Colonic mucosa (tissue), 4 donors: ENCODE data around the gene NDUFS6. TPM values are rescaled to one million over a fixed set of nuclear protein-coding genes. Genes with fewer than 3 reads are reported as not detected.

ENCODE experiments used
- DNase-seq: peaks from one replicate; pipeline ENCODE4 v3.0.0-alpha.2; 2020
- H3K27ac ChIP-seq: fragments of 200-600 bp; one replicate; pipeline ENCODE4 v1.8.0; 2021
- H3K27me3 ChIP-seq: fragments of 200-600 bp; one replicate; pipeline ENCODE4 v1.8.0; 2021
- H3K36me3 ChIP-seq: fragments of 200-600 bp; one replicate; pipeline ENCODE4 v1.8.0; 2021
- H3K4me1 ChIP-seq: fragments of 200-600 bp; one replicate; pipeline ENCODE4 v1.8.0; 2021; ENCODE audit warnings: mild to moderate bottlenecking
- H3K4me3 ChIP-seq: fragments of 200-600 bp; one replicate; pipeline ENCODE4 v1.8.0; 2021
- H3K9ac ChIP-seq, 2 donors: one replicate each; pipeline ENCODE4 v1.7.0; 2013; ENCODE audit warnings: control low read depth in 2 of 2, low read depth in 2 of 2, low read length in 2 of 2
- H3K9me3 ChIP-seq: fragments of 200-600 bp; one replicate; pipeline ENCODE4 v1.8.0; 2021
- CTCF ChIP-seq: fragments of 200-600 bp; IDR thresholded peaks from one replicate; pipeline ENCODE4 v1.8.0; 2022; ENCODE audit warnings: antibody characterized with exemption, mild to moderate bottlenecking
- intact Hi-C: fragments of 100-400 bp; cut with DNase I; formaldehyde crosslinking; loops from one replicate; pipeline ENCODE4 v1.14.1; 2022
- total RNA-seq, 2 donors: library from RNA; stranded (reverse); fragmentation: NEBNext Ultra II Directional in 1 of 2; extraction: Animal tissue kit (Norgen Biotek cat#: 25700) in 1 of 2; gene quantifications; one replicate each; pipeline ENCODE4 v1.2.1, GENCODE V29; 2021
- donor health status: healthy.
- donor health status: DM: no; HTN: no; CAD: no.
- donor health status: DM: no; HTN: no; CAD: no.

NDUFS6 gene
- total RNA-seq, 2 donors from 2014 or later: 43.2 to 70.7 TPM

- H3K4me1 ChIP-seq: no peaks in the 10 kb centered on the region
- H3K4me3 ChIP-seq: no peak overlapping the region
- intact Hi-C loops: no loop called here
- H3K27me3 ChIP-seq: no peaks in the 10 kb centered on the region
- no peak for TF ChIP-seq CTCF
- no peaks in the 10 kb centered on the region for H3K9me3 ChIP-seq
- H3K36me3 ChIP-seq: no peaks in the 10 kb centered on the region
- no peak overlapping the region for H3K9ac ChIP-seq
- DNase-seq: no peak
- H3K27ac ChIP-seq: no peak overlapping the region
Measured at GRCh38 chr5:1770443-1770802, 30.8 kb upstream of the NDUFS6 start.

GRCh38 chr5:1771149-1772065 lies 29.8 kb upstream of the NDUFS6 start:
- no peaks in the 10 kb centered on the region for H3K36me3 ChIP-seq
- H3K27ac ChIP-seq: no peak overlapping the region
- no peaks in the 10 kb centered on the region for H3K9me3 ChIP-seq
- intact Hi-C loops: no loop called here
- H3K9ac ChIP-seq: no peak overlapping the region
- no peaks in the 10 kb centered on the region for H3K4me1 ChIP-seq
- H3K4me3 ChIP-seq: no peak overlapping the region
- H3K27me3 ChIP-seq: no peaks in the 10 kb centered on the region
- no peak for TF ChIP-seq CTCF
- no peak for DNase-seq

- intact Hi-C loops: no loop called here
Measured at GRCh38 chr5:1772634-1773033, 28.6 kb upstream of the NDUFS6 start.

GRCh38 chr5:1776831-1777230 lies 24.4 kb upstream of the NDUFS6 start:
- no peaks in the 10 kb centered on the region for H3K36me3 ChIP-seq

More at GRCh38 chr5:1772634-1773033, 28.6 kb upstream of the NDUFS6 start:
- DNase-seq: no peak
- Histone ChIP-seq H3K36me3 (no peaks in the 10 kb centered on the region), H3K4me3 (no peak overlapping the region), H3K9ac (no peak overlapping the region), H3K27me3 (no peaks in the 10 kb centered on the region), H3K9me3 (no peaks in the 10 kb centered on the region), H3K27ac (no peak overlapping the region), H3K4me1 (no peaks in the 10 kb centered on the region)
- TF ChIP-seq CTCF: no peak

More at GRCh38 chr5:1776831-1777230, 24.4 kb upstream of the NDUFS6 start:
- Histone ChIP-seq H3K27ac (no peak overlapping the region), H3K9ac (no peak overlapping the region), H3K9me3 (no peaks in the 10 kb centered on the region), H3K4me1 (no peaks in the 10 kb centered on the region), H3K4me3 (no peak overlapping the region), H3K27me3 (no peaks in the 10 kb centered on the region)
- DNase-seq: no peak
- TF ChIP-seq CTCF: no peak
- intact Hi-C loops: no loop called here
